Stimulated activated CD4-positive, alpha-beta T cell treated with anti-CD3 and anti-CD28 coated beads, Interleukin-15, amount 100 ng/mL, for 1 hour (primary cell): ENCODE measurements around the gene MARK3.

Source experiments
- DNase-seq, 2 donors: peaks; one replicate each; pipeline ENCODE4 v3.0.0-alpha.2; 2020; ENCODE audit warnings: low read depth in 1 of 2, low spot score in 1 of 2

The MARK3 gene

DNA sequence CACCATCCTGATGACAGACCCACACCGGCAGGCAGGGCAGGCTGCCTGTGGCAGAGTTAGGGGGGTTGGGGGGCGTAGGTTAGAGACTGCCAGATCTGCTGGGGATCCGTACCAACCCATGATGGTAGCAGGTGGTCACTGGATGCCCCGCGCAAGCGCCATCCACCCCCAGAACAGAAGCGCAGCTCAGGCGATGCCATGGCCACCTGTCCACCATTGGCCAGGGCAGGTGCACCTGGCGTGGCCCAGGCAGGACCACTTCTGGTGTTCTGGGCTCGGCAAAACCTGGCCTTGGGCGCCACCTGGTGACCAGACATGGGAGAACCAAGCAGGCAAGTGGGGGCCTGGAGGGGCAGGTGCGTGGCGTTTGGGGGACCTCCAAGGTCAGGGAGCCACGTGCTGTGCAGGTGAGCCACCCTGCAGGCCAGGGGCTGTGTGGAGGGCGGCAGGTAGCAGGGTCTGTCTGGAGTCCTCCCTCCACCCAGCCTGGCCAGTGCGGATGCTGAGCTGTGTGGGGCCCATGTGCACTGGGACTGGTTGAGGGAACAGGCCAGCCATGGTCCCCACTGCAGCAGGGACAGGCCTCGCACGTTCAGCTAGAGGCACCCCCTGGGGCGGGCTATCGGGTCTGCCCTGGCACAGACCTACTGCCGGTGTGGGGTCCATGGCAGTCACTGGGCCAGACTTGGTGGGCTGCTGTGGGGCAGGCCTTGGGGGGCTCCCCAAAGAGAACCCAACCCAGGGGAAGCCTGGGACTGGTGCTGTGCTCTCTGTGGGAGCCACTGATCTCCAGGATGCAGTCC lies 161.6 kb downstream of the MARK3 start:
- peak; percentile 54 to 69 for DNase-seq

DNA sequence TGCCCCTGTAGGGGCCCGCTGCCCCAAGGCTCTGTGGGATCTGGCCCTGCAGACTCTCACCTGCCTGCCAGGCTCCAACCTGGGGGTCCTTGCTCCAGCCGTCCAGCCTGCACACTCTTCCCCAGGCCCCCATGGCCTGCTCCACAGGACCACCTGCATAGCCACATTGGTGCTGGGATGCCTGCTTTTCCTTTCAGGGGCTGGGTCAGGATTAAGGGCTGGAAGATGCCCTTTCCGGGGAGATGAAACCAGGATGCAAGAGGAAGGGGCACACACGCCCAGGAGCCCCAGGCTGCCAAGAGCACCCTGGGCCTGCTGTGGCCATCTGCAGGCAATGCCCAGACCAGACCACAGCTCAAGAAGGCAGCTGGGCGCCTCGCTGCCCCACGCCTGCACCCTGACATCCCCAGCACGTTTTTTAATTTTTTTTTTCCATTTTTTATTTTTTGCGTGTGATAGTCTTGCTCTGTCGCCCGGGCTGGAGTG lies 162.3 kb downstream of the MARK3 start:
- no peak for DNase-seq

DNA sequence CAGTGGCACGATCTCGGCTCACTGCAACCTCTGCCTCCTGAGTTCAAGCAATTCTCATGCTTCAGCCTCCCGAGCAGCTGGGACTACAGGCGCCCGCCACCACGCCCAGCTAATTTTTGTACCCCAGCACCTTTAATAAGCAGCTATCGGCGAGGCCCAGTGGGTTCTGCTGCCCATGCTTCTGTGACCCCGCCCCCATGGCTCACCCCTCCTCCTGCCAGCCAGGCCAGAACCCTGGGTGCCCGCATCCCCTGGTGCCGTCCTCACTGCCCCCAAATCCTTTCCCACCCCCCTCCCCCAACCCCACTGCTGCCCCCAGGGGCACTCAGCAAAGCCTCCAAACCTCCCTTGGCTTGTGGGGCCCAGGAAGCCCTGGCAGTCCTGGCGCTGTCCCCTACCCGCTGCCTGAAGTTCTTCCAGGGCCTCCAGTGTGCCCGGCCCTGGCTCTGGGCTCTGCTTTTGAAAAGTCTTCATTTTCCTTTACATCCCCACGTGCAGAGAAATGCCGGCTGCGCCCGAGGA lies 162.8 kb downstream of the MARK3 start:
- DNase-seq, result no peak

DNA sequence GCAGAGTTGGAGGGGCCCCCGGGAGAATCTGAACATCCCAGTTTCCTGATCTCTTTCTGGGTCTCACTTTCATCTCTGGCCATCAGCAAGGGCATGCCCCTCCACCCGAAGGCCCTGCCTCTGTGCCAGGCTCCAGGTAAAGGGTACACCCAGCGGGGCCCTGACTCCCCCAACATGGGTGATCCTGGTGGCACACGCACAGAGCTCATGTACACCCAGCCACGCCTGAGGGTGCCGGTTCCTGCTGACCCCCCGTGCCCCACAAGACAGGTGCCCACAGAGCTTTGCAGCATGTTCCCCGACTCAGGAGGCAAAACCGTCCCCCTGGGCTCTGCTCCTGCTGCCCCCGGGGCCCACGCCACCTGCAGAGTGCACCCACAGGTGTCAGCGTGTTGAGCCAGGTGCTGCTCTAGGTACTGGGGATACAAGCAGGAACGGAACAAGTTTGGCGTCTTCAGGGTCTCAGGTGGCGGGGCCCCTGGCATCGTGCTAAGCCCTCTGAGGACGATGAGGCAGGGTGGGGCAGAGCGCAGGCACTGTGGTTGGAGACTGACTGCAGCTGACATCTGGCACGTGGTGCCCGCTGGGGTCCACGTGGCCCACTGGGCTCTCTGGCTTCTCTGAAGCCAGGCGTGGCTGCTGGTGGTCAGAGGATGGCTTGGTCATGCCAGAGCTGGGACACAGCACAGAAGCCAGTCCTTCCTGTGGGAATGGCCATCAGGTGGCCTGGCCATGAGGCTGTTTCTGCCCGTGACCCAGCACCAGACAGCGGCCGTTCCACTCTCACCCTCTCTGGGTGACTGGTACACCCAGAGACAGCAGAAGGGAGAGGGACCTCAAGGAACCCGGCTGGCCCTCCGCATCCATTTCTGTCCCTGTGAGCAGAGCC lies 163.5 kb downstream of the MARK3 start:
- no peak for DNase-seq

DNA sequence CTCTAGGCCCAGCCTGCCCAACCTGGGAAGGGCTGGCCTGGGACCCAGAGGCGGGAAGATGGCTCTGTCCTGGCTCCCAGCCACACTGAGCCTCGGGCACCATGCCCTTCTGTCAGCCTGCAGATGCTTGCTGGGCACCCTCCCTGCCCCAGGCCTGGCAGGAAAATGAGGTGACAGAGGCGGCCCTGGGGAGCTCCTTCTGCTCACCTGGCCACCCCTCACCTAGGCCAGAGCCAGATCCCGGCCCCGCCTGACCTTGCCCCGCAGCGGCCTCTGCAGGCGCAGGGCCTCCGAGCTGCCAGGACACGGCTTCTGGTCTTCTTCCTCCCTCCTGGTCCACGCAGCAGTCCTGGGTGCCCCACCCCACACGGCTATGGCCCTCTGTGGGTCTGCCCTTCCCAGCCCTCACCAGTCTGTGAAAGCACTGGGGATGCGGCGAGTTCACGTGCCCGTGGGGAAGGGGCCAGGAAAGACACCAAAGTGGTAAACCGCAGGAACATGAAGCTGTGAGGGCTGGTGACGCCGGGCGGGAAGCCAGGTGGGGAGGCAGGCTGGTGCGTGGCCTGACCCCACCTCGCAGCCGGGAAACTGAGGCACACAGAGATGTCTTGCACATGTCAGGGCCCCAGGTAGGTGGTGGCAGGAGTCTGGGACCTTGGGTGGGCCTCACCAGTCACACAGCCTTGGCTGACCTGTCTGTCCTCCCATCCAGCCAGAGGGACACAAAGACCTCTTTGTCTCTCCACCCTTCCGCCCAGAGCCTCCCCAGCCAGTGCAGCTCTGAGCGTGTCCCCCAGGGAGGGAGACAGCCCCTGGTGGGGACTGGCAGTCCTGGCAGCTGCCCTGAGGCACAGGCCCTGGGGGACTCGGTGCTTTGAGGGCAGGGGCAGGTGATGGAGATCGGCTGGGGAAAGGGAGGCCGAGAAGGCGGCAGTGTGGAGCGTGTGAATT lies 164.4 kb downstream of the MARK3 start:
- no peak for DNase-seq

DNA sequence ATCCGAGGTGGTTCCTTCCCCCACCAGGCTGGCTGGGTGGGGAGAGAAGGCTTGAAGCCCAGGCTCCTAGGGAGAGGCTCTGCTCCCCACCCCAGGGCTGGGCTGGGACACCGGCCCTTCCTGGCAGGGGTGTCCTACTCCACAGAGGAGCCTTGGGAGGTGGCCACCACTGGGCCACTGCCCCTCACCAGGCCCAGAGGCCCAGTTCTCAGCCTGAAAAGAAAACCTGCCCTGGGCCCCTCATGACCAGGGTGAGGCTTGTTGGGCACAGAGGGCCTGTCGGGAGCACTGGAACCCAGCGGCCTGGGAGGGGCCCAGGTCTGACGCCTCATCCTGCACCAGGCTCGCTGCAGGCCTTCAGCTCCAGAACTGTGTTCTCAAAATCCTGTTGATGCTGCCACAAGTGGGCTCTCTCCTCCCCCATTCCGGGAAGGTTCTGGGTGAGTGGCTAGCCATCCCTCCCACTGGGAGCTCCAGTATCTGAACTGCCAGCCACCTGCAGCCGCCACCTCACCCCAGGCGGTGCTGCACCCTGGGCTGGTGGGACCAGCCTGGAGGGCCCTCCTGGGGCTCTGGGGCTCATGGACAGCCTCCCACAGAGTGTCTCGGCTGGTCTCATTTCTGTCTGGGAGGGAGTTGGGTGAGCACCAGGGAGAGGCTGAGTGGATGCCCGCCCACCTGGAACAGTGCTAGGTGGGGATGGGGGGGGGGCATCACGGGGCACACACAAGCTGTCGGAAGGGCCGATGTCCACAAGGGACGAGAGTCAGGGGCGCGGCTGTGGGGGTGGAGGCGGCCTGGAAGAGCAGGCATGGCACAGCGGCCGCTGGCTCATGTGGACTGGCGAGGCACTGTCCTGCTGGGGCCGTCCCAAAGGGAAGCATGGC lies 165.5 kb downstream of the MARK3 start:
- no peak for DNase-seq

DNA sequence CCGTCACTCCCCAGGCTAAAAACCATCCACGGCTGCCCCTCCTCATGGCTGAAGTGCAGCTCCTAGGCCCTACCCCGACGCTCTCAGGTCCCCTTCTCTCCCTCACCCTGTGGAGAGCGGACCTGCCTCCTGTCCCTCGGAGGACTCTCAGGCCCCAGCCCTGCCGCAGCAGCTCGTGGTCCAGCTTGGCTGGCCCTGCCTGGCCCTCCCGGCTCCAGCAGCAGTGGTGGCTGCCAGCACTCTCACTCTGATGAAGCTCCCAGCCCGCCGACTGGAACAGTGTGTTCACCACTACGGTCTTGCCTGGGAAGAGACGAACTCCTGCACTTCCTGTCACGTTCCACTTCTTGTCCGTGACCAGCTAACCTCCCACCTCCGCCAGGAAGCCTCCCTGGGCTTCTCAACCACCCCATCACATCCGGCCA lies 166.1 kb downstream of the MARK3 start:
- DNase-seq, result no peak

DNA sequence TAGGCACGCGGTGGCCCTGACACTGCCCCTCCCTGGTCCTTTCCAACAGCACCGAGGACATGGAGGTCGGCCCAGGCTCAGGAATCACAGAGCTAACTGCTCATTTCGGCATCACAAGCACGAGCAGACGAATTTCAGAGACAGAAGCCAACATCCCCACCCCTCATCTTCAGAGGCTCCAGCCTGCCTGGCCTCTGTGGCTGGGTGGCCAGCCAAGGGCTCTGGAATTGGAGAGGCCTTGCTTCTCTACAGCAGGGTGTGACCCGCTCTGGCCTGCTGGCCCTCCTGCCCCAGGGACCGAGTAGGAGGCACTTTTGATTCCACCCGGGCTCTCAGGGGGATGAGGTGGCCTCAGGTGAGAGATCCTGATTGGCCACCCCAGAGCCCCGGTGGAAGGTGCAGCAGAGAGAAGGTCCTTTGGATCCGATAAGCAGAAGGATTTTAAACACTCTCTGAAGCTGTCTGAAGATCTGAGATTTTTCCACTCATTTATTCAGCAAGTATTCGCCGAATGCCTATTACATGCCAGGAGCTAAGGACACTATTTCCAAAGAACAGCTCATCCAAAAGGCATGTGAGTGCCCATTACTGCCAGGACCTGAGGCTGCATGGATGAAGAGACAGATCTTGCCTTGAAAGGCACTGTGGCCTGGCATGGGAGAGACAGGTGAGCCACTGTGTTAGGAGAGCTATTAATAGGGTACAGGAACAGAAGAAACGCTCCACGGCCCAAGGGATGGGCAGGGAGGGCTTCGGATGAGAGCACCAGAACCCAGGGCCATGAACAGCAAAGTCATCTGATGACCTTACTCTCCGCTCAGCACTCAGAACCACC lies 167.0 kb downstream of the MARK3 start:
- DNase-seq, result no peak

DNA sequence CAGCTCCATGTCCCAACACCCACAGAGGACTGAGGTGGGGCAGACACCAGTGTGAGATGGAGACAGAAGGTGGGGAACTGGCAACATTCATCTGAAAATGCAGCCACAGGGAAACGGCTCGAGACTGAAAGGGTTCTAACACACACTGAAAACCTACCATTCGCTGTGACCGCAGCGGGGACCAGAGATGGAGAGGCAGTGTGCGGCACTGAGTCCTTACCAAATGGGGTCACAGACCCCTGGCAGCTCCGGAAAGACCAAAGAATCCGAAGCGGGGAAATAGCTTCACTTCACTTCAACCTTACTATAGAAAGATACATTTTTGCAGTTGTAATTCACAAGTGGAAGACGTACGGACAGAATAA lies 167.6 kb downstream of the MARK3 start:
- no peak for DNase-seq
